ENCODE data around the gene DAPK2. TPM values are rescaled to one million over a fixed set of nuclear protein-coding genes. Genes with fewer than 3 reads are reported as not detected.

Gene DAPK2
- total RNA-seq, 4 donors from 2014 or later: 28.5 to 70.8 (median 52.7) TPM

DNA sequence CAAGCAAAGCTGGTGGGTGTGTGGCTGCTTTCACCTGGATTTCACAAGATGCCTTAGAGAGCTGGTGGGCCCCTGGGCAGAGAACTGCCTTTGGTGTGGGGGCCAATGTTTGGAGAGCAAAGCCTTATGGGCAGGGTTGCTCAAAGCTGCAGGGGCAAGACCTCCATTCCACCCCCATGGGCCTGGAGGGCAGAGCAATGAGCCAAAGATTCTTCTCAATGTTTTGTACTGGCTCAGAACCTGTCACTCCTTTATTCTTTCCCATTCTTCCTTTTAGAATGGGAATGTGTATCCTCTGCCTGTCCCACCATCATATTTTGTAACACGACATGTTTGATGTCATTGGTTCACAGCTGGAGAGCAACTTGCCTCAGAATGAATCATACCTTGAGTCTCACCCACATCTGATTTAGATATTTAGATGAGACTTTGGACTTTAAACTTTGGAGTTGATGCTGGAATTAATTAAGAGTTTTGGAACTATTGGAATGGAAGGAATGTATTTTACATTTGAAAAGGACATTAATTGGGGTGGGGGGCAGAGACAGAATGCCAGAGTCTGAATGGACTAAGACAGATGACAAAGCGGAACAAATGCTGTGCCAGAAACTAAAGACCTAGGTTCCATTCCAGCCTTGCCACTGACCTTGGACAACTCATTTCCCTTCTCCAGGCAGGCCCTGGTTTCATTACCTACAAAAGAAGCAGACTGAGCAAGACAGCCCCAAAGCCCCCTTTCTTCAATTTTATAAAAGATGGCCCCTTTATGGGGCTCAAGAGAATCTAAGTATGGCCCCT is 72.9 kb downstream of the DAPK2 start:
- intact Hi-C loops (cut with DNase I; ENCODE audit: low total_unique reads): no loop called here
- Histone ChIP-seq H3K4me1 (peaks cover 75 to 89% of the 10 kb centered on the region in 2 donors), H3K27me3 (no peaks in the 10 kb centered on the region), H3K9me3 (no peaks in the 10 kb centered on the region), H3K27ac (peak overlapping the region; percentile 87 to 93 (median 91)), H3K4me3 (no peak overlapping the region), H3K36me3 (no peaks in the 10 kb centered on the region)
- in situ Hi-C loops (cut with MboI; ENCODE audit: low sequenced_read_pairs in 4 of 4): no loop called here
- TF ChIP-seq POLR2A (IDR thresholded peaks at IDR 0.05): no peak
- TF ChIP-seq, protein P1, sequence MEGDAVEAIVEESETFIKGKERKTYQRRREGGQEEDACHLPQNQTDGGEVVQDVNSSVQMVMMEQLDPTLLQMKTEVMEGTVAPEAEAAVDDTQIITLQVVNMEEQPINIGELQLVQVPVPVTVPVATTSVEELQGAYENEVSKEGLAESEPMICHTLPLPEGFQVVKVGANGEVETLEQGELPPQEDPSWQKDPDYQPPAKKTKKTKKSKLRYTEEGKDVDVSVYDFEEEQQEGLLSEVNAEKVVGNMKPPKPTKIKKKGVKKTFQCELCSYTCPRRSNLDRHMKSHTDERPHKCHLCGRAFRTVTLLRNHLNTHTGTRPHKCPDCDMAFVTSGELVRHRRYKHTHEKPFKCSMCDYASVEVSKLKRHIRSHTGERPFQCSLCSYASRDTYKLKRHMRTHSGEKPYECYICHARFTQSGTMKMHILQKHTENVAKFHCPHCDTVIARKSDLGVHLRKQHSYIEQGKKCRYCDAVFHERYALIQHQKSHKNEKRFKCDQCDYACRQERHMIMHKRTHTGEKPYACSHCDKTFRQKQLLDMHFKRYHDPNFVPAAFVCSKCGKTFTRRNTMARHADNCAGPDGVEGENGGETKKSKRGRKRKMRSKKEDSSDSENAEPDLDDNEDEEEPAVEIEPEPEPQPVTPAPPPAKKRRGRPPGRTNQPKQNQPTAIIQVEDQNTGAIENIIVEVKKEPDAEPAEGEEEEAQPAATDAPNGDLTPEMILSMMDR (IDR thresholded peaks at IDR 0.05 in 4 of 5, conservative IDR thresholded peaks at IDR 0.05 in 1 of 5): no peak
- DNase-seq: no peak
- ATAC-seq: no peak

DNA sequence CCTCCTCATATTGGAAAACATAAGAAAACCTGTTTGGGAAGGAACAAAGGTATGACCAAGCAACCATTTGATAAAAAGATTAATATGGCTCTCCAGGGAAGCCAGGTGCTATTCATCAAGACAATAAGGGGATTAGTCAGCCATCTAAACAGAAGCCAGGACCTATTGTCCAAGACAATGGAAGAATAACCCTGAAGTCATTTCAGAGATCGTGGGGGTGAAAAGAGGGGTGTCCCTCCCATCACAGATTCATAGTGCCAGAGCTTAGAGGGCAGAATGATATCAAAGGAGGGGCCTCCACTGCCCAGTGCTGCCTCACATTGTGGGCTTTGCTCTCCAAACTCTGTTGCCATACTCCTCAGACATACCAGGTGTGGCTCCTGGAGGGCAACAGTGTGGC is 73.5 kb downstream of the DAPK2 start:
- Histone ChIP-seq H3K36me3 (no peaks in the 10 kb centered on the region), H3K27ac (peak overlapping the region; percentile 87 to 93 (median 91)), H3K27me3 (no peaks in the 10 kb centered on the region), H3K9me3 (no peaks in the 10 kb centered on the region), H3K4me1 (peaks cover 75 to 89% of the 10 kb centered on the region in 2 donors), H3K4me3 (no peak overlapping the region)
- in situ Hi-C loops (cut with MboI; ENCODE audit: low sequenced_read_pairs in 4 of 4): no loop called here
- intact Hi-C loops (cut with DNase I; ENCODE audit: low total_unique reads): no loop called here
- TF ChIP-seq, protein P1 (IDR thresholded peaks at IDR 0.05 in 4 of 5, conservative IDR thresholded peaks at IDR 0.05 in 1 of 5): no peak
- no peak for TF ChIP-seq POLR2A (IDR thresholded peaks at IDR 0.05)
- ATAC-seq (no peak), DNase-seq (no peak)

DNA sequence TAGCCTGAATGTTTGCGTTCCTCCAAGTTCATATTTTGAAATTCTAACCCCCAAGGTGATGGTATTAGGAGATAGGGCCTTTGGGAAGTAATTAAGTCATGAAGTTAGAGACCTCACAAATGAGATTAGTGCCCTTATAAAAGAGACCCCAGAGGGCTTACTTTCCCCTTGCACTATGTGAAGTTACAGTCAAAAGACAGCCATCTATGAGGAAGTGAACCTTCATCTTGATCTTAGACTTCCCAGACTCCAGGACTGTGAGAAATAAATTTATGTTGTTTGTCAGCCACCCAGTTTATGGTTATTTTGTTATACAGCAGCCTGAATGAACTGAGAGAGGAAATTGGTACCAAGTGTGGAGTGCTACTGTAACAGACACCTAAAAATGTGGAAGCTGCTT is 74.4 kb downstream of the DAPK2 start:
- Histone ChIP-seq H3K36me3 (no peaks in the 10 kb centered on the region), H3K9me3 (no peaks in the 10 kb centered on the region), H3K4me3 (no peak overlapping the region), H3K27ac (peak overlapping the region; percentile 87 to 93 (median 91)), H3K4me1 (peaks cover 81 to 89% of the 10 kb centered on the region in 2 donors), H3K27me3 (no peaks in the 10 kb centered on the region)
- in situ Hi-C loops (cut with MboI; ENCODE audit: low sequenced_read_pairs in 4 of 4): no loop called here
- ATAC-seq (no peak), DNase-seq (no peak)
- TF ChIP-seq, protein P1 (IDR thresholded peaks at IDR 0.05 in 4 of 5, conservative IDR thresholded peaks at IDR 0.05 in 1 of 5): no peak
- TF ChIP-seq POLR2A (IDR thresholded peaks at IDR 0.05): no peak
- intact Hi-C loops (cut with DNase I; ENCODE audit: low total_unique reads): no loop called here

DNA sequence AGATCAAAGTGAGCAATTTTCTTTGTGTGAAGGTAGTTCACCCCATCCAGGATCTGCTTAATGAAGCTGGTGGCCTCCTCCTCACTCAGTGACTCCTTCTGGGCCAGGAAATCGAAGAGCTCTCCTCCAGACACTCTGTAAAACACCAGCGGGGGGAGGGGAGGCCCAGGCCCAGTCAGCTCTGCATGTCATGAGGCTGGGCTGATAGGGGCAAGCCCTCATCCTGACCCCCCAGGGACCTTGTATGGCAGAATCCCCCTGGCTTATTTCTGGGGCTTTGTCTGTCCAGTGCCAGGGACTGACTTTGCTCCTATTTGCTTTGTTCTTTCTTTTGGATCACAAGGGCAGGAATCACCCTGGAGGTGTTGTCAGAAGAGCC is 74.9 kb downstream of the DAPK2 start:
- in situ Hi-C loops (cut with MboI; ENCODE audit: low sequenced_read_pairs in 4 of 4): no loop called here
- TF ChIP-seq, protein P1 (IDR thresholded peaks at IDR 0.05 in 4 of 5, conservative IDR thresholded peaks at IDR 0.05 in 1 of 5): no peak
- no peak for TF ChIP-seq POLR2A (IDR thresholded peaks at IDR 0.05)
- peak overlapping the region; percentile 87 to 93 (median 91) for H3K27ac ChIP-seq
- H3K9me3 ChIP-seq: no peaks in the 10 kb centered on the region
- intact Hi-C loops (cut with DNase I; ENCODE audit: low total_unique reads): no loop called here
- no peak overlapping the region for H3K4me3 ChIP-seq
- peaks cover 86 to 89% of the 10 kb centered on the region in 2 donors for H3K4me1 ChIP-seq
- DNase-seq: peak in 1 of 2 donors; percentile 77
- no peaks in the 10 kb centered on the region for H3K27me3 ChIP-seq
- H3K36me3 ChIP-seq: no peaks in the 10 kb centered on the region
- peak; percentile 42 to 57 for ATAC-seq
